GM18861 (cell line): ENCODE results near the gene PARD6B.
"Not testable (repeated sequence)": the region's sequence is repeated elsewhere in the genome, so short reads cannot be mapped to it uniquely, and the experiment has no call there.

ENCODE experiments used
- ATAC-seq: cut with Tn5 transposase; IDR thresholded peaks from one replicate; pipeline ENCODE4 v1.9.1; 2021; ENCODE audit not compliant: unreplicated experiment

The PARD6B gene

DNA sequence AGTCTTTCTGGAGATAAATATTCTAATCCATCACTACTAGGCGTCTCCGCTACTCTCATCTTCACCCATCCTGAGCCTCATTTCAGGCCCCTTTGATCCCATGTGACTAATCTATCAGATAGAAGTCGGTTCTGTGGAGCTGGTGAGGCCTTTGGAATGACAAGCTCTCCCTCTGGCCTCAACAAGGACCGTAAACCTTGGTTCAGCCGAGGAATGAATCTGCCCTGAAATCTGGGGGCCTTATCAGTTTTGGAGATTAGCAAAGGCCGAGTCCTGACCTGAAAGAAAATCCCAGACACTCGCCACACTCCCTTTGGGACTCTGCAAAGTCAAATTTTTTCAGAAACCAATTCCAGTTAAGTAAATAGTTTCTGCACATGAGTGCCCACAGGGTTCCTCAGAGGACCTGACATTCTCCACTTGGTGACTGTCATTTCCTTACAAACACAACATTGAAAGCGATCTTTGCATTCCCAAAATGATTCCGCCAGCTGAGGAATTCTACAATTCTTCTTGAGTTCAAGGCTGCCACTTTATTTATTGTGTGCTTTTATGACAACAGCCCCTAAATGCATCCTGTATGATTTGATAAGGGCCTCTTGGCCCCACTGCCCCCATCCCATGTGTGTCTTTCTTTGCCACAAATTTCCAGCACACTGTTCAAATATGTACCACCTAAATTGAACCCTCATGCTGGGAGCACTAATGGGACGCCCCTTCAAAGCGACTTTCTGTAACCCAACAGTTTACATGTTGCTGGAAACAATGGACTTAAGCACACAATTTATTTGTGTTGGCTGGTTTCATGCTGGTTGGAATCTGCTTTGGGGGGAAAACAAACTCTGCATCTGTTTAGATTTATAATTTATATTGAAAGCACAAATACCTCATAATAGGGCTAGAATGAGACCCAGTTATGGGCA is 30.1 kb upstream of the PARD6B start:
- ATAC-seq: no peak

DNA sequence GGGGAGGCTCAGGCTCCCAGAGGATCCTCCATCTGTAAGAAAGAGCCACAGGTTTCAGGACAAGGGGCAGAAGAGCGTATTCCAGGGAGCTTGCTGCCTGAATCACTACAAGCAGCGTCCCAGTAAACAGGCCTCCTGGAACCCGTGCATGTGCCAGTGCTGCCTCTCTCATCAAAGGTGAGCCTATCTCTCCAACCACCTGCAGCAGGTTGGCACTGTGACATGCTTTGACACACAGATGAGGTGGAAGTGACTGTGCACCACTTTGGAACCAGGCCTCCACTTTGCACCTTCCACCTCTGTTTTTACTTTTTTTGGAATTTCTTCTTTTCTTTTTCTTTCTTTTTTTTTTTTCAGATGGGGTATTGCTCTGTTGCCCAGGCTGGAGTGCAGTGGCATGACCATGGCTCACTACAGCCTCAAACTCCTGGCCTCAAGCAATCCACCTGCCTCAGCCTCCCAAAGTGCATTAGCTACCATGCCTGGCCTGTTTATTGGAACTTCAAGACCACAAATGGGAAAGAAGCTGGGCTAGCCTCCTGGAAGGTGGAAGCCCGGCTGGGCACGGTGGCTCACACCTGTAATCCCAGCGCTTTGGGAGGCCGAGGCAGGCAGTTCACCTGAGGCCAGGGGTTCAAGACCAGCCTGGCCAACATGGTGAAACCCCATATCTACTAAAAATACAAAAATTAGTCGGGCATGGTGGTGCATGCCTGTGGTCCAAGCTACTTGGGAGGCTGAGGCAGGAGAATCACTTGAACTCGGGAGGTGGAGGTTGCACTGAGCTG is 27.5 kb upstream of the PARD6B start:
- ATAC-seq: not testable (repeated sequence)

DNA sequence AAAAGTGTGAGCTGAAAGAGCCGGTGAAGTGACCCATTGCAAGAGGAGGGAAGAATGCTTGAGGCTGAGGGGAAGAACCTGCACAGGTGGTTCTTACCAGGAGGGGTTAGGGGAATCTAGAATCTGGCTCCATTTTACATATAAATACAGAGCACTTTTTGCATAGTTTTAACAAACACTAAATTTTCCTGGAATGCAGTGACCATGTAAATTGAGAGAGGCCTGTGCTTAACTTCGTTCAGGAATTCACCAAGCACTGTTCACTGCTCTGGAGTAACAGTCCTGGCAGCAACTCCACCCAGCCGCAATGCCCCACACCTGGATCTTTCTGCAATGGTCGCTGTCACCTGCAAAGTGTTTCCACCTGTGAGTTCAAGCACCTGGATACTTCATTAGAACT is 26.9 kb upstream of the PARD6B start:
- no peak for ATAC-seq

DNA sequence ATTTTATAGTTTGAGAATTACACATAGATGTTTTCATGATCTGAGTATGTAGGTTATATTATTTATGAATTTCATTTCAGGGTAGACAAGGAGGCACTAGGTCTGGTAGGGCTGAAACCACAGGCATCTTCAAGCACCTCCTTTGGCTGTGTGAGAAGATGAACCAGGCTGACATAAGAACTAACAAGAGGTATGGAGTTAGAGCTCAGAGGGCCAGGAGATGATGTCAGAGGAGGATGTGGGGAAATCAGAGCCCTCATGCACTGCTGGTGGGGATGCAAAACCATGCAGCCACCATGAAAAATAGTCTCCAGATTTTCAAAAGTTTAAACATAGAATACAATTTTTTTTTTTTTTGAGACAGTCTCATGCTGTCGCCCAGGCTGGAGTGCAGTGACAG is 26.4 kb upstream of the PARD6B start:
- no peak for ATAC-seq

DNA sequence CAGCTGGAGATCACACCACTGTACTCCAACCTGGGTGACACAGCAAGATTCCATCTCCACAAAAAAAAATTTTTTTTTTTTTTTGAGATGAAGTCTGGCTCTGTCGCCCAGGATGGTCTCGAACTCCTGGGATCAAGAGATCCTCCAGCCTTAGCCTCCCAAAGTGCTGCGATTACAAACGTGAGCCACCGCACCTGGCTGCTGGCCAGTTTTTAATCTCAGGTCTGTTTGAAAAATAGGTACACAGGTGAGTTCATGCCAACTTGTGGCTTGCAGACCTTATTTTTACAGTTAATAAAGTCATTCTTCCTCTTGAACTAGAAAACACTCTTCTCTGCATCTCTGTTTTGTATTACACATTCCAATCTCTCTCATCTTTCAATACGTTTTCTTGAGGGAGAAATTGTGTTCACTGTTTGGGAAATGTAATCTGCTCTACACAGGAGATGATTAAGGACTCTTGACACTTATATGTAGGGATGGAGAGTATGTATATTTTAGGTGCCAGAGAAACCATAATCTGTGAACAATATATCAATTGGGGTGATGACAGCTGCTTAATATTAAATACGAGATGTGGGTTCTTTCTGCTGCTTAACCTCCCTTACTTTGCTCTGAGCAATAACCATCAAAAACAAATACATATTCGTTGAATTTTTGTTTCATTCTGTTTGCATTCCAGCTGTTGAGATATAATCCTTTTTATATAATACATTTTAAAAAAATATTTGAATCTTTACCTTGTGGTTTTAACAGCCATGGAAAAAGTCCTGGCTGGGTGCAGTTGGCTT is 22.3 kb upstream of the PARD6B start:
- ATAC-seq: no peak

DNA sequence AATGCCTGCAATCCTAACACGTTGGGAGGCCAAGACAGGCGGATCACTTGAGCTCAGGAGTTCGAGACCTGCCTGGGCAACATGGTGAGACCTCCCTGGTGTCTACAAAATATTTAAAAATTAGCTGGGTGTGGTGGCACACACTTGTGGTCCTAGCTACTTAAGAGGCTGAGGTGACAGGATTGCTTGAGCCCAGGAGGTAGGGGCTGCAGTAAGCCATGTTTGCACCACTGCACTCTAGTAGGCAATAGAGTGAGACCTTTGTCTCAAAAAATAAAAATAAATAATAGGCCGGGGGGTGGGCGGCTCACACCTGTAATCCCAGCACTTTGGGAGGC is 21.8 kb upstream of the PARD6B start:
- no peak for ATAC-seq

DNA sequence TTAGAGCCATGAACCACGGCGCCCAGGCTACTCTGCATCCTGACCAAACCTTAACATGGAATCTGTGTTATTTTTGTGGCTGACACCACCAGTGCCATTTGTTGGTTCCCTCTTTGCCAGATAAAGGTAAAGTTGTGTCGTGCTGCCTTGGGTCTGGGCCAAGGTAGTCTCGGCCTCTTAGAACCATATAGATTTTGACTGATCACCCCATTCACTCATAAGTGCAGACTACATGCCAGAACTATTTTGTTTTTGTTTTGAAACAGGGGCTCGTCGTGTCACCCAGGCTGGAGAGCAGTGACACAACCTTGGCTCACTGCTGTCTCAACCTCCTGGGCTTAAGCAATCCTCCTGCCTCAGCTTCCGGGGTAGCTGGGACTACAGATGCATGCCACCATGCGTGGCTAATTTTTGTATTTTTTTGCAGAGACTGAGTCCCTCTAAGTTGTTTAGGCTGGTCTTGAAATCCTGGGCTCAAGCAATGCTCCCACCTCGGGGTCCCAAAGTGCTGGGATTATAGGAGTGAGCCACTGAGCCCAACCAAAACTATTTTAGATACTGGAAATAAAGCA is 20.8 kb upstream of the PARD6B start:
- no peak for ATAC-seq

DNA sequence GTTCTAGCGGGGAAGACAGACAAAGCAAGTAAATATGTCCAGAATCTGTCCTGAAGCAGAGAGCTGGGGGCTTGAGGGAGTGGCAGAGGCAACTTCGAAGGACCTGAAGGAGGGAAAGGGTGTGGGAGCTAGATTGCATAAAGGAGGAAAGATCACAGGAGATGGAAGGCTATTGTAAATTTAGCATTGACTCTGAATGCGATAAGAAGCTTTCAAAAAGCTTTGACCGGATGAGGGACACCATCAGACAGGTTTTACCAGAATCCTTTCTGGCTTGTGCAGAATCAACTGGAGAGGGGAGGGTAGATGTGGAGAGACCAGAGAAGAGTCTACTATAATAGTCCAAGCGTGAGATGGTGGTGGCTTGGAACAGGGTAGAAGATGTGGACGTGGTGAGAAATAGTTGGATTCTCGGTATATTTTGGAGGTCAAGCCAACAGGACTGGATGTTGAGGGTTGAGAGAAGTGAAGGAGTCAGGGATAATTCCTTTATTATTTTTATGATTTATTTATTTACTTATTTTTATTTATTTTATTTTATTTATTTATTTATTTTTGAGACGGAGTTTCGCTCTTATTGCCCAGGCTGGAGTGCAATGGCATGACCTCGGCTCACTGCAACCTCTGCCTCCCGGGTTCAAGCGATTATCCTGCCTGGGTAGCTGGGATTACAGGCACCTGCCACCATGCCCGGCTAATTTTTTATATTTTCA is 20.1 kb upstream of the PARD6B start:
- no peak for ATAC-seq

DNA sequence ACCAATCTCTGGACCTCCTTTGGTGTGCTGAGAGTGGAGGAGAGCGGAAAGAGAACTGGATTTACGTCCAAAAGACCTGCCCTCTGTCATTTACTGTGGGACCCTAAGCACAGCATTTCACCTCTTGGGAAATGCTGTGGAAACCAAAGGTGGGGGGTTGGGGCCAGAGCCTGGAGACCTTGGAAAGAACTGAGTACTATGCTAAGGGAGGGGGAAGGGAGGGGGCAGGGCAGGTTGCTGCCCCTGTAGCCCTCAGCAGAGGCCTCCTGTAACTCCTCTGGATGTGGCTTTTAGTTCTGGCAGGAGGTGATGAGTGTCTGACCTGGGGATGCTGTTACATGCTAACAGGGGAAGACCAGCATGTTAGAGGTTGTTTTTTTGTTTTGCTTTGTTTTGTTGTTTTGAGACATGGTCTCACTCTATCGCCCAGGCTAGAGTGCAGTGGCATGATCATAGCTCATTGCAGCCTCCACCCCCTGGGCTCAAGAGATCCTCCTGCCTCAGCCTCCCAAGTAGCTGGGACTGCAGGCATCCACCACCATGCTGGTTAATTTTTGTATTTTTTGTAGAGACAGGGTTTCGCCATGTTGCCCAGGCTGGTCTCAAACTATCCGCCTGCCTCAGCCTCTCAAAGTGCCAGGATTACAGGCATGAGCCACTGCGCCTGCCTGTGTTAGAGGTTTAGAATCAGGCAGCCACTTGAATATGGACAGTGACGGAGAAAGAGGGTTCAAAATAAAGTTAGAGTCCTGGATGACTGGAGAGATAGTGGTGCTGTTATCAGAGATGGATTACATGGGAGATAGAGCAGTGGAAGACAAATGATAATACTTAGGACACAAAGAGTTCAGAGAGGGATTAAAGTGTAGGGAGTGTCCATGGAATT is 18.4 kb upstream of the PARD6B start:
- ATAC-seq: no peak

DNA sequence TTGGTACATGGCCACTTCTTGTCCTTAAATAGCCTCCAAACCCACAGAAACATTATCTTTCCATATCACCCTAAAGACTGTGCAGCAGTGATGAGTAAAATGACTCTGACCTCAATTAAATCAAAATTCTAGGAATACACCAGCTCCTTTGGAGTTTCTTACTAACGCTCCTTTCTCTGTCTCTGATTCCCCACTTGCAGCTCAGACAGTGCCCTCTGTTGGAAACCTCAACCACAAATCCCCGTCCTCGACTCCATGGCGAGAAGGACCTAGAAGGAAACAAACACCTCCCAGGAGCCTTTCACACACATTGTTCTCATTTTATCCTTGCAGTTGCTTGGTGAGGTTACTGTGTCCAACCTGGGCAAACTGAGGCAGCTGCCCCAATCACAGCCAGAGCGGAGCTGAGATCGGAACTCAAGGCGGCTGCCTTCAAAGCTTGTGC is 17.7 kb upstream of the PARD6B start:
- ATAC-seq: no peak

DNA sequence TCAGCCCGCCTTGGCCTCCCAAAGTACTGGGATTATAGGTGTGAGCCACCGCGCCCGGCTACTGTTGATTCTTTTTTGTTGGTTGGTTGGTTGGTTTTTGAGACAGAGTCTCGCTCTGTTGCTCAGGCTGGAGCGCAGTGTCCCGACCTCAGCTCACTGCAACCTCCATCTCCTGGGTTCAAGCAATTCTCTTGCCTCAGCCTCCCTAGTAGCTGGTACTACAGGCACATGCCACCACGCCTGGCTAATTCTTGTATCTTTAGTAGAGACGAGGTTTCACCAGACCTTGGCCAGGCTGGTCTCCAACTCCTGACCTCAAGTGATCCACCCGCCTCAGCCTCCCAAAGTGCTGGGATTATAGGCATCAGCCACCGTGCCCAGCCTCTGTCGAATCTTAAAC is 17.0 kb upstream of the PARD6B start:
- ATAC-seq: not testable (repeated sequence)

DNA sequence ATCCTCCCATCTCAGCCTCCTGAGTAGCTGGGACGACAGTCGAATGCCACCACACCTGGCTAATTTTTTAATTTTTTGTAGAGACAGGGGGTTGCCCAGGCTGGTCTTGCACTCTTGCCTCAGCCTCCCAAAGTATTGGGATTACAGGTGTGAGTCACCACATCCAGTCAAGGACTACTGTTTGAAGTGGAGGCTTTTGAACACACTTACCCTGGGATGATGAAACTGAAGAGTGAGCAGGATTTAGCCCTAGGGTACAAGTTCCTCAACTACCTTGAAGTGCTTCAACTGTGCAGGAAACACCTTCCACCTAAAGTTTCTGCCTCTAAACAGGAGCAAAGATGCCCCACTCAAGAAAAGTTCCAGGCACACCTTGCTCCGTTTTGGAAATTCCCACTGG is 15.7 kb upstream of the PARD6B start:
- ATAC-seq: no peak

DNA sequence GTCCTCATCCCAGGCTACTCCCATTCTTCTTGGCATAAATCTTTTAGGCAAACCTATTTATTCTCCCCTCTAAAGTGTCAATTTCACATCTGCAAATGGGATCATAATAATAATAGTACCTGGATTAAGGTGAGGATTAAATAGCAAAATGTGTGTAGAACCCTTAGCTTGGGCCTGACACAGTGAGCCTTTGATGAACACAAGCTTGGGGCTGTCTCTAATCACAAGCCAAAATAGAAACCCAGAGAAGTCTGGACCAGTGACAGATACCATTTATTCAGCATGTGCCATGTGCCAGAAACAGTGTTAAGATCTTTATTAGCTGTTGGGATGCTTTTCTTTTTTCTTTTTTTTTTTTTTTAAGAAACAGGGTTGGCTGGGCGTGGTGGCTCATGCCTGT is 14.9 kb upstream of the PARD6B start:
- no peak for ATAC-seq

DNA sequence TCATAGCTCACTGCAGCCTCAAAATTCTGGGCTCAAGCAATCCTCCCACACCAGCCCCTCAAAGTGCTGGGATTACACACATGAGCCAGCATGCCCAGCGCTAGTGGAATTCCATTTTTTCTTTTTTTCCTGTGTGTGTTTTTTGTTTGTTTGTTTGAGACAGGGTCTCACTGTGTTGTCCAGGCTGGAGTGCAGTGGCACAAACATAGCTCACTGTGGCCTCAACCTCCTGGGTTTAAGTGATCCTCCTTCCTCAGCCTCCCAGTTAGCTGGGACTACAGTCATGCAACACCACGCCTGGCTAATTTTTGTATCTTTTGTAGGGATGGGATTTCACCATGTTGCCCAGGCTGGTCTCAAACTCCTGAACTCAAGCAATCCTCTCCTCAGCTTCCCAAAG is 14.1 kb upstream of the PARD6B start:
- no peak for ATAC-seq

DNA sequence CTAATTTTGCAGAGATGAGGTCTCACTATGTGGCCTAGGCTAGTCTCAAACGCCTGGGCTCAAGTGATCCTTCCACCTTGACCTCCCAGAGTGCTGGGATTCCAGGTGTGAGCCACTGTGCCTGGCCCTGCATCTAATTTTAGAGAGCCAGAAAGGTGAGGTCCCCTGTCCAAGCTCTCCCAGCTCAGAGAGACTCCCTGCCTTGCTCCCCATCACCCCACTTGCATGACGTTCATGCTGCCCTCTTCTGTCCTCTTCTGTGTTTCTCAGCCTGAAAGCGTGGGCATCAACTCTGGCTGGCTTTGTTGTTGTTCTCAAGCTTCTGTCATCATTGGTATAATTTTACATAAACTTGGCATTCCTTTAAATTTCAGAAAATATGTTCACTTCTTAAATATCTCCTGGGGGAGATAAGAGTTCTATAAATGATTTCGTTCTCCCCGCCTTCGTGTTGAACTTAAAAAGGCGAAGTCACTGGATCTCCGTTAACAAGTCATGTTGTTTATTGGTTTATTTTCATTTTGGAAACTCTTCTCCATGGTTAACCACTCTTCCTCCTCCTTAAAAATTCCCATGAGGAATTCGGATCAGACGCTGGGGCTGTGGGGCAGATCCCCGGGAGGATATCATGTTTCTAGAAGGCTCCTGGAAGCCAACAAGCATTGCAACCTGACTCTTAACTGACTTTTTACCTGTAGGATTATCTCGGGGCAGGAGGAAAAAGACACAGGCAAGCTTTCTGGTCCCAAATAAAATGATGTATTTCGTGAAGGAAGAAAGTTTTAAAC is 13.2 kb upstream of the PARD6B start:
- no peak for ATAC-seq

DNA sequence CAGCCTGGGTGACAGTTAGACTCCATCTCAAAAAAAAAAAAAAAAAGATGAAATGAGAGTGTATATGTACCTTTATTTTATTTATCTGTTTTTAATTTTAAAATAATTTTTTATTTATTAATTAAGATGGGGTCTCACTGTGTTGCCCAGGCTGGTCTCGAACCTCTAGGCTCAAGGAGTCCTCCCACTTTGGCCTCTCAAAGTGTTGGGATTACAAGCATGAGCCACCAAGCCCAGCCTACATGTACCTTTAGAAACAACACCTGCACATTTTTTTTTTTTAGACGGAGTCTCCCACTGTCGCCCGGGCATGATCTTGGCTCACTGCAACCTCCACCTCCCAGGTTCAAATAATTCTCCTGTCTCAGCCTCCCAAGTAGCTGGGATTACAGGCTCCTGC is 12.1 kb upstream of the PARD6B start:
- no peak for ATAC-seq

DNA sequence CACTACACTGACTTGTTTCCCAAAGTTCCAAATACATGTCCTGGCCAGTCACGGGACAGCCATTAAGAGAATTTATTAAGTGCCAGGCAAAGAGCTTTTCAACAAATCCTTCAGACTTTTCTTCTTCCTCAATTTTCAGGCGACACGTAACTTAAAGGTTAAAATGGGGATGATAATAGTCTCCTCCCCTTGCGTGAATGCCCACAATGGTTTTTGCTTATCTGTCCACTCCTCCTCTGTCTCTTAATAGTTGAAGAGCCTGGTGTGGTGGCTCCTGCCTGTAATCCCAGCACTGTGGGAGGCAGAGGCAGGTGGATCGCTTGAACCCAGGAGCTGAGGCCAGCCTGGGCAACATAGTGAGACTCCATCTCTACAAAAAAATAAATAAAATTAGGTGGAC is 11.4 kb upstream of the PARD6B start:
- ATAC-seq: no peak

DNA sequence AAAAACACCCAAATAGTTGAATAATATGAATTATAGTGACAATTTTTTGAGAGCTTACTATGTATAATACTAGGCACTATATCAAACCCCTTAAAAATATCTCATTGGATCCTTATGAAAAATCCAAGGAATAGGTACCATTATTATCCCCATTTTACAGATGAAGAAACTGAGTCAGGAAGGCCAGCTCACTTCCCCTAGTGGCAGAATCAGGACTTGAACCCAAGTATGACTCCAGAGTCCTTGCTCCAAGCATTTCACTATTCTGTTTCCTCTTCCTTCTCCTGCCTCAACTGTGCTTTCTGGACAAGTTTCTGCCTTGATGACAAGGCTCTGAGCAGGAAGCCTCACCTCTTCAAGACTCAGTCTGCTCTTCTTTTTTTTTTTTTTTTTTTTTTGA is 10.8 kb upstream of the PARD6B start:
- no peak for ATAC-seq

DNA sequence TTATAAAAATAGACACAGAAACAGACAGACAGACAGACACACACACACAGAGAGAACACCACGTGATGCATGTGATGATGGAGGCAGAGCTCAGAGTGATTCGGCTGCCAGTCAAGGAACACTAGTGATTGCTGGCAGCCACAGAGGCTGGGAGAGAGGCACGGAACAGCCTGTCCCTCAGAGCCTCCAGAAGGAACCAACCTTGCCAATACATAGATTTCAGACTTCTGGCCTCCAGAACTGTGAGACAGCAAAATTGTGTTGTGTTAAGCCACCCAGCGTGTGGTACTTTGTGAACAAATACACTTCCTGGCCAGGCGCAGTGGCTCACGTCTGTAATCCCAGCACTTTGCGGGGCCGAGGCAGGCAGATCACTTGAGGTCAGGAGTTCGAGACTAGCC is 9.5 kb upstream of the PARD6B start:
- ATAC-seq: no peak
